Keratinocyte (primary cell): ENCODE measurements around the gene TOM1L2. TPM values are rescaled to one million over a fixed set of nuclear protein-coding genes. Genes with fewer than 3 reads are reported as not detected.

ENCODE experiments used
- DNase-seq: peaks from one replicate; pipeline ENCODE4 v3.0.0-alpha.2; 2011; ENCODE audit warnings: low read depth, missing footprints, low spot score
- FAIRE-seq: peaks from 2 replicates; lab custom pipeline; 2011; peaks lifted over from hg19 to GRCh38; lab: Jason Lieb, UNC
- H2AFZ ChIP-seq: 2 replicates; pipeline ENCODE4 v1.6.0; 2012; ENCODE audit warnings: low read length, control low read depth, inconsistent platforms; ENCODE audit not compliant: control insufficient read depth
- H3K27ac ChIP-seq: 2 replicates; pipeline ENCODE4 v1.5.1; 2011; ENCODE audit warnings: low read length; ENCODE audit not compliant: control insufficient read depth, insufficient read depth
- H3K27me3 ChIP-seq: 3 replicates; pipeline ENCODE4 v1.6.0; 2011; ENCODE audit warnings: low read length; ENCODE audit not compliant: control insufficient read depth, insufficient read depth; ENCODE audit errors: extremely low read depth
- H3K36me3 ChIP-seq, 2 experiments: 2 replicates in 1 of 2; 3 replicates in 1 of 2; pipeline ENCODE4 v1.5.1; 2011; ENCODE audit warnings: low read length in 2 of 2, mild to moderate bottlenecking in 1 of 2; ENCODE audit not compliant: control insufficient read depth in 2 of 2, insufficient read depth in 2 of 2; ENCODE audit errors: extremely low read depth in 1 of 2
- H3K4me1 ChIP-seq: 3 replicates; pipeline ENCODE4 v1.5.1; 2011; ENCODE audit warnings: low read length; ENCODE audit not compliant: control insufficient read depth, insufficient read depth; ENCODE audit errors: extremely low read depth
- H3K4me2 ChIP-seq: 3 replicates; pipeline ENCODE4 v1.6.0; 2011; ENCODE audit warnings: low read depth, low read length; ENCODE audit not compliant: control insufficient read depth, insufficient read depth; ENCODE audit errors: extremely low read depth
- H3K4me3 ChIP-seq, 3 experiments: fragments of 200-600 bp in 1 of 3; sonication (generic) in 1 of 3; 2 replicates in 2 of 3; 3 replicates in 1 of 3; pipeline ENCODE4 v1.5.1; 2011 to 2016; ENCODE audit warnings: low read length in 3 of 3, mild to moderate bottlenecking in 3 of 3, control low read depth in 2 of 3, inconsistent platforms in 1 of 3, low read depth in 1 of 3, mixed read lengths in 1 of 3, mixed run types in 1 of 3, moderate library complexity in 1 of 3; ENCODE audit not compliant: control insufficient read depth in 2 of 3, insufficient read depth in 2 of 3; ENCODE audit errors: extremely low read depth in 1 of 3
- H3K79me2 ChIP-seq: 2 replicates; pipeline ENCODE4 v1.6.0; 2012; ENCODE audit warnings: low read length; ENCODE audit not compliant: control insufficient read depth, insufficient read depth
- H3K9ac ChIP-seq: 3 replicates; pipeline ENCODE4 v1.6.0; 2011; ENCODE audit warnings: low read length; ENCODE audit not compliant: control insufficient read depth, insufficient read depth; ENCODE audit errors: extremely low read depth
- H3K9me1 ChIP-seq: 3 replicates; pipeline ENCODE4 v1.6.0; 2011; ENCODE audit warnings: low read length; ENCODE audit not compliant: control insufficient read depth, insufficient read depth; ENCODE audit errors: extremely low read depth
- H3K9me3 ChIP-seq: 2 replicates; pipeline ENCODE4 v1.5.1; 2012; ENCODE audit warnings: low read depth, low read length; ENCODE audit not compliant: control insufficient read depth
- H4K20me1 ChIP-seq: 3 replicates; pipeline ENCODE4 v1.6.0; 2011; ENCODE audit warnings: low read length; ENCODE audit not compliant: control insufficient read depth, insufficient read depth; ENCODE audit errors: extremely low read depth
- CTCF ChIP-seq, 3 experiments: IDR thresholded peaks in 1 of 3; conservative IDR thresholded peaks in 1 of 3; optimal IDR thresholded peaks in 1 of 3; 2 replicates in 2 of 3; 3 replicates in 1 of 3; pipeline versions ENCODE3 to v1.5.1; 2011; ENCODE audit warnings: low read length in 3 of 3, mild to moderate bottlenecking in 3 of 3, moderate library complexity in 2 of 3, control low read depth in 1 of 3, inconsistent platforms in 1 of 3; ENCODE audit not compliant: insufficient read depth in 2 of 3; ENCODE audit errors: extremely low read depth in 1 of 3
- EZH2 ChIP-seq: IDR thresholded peaks from one replicate; pipeline ENCODE4 v1.6.1; 2012; ENCODE audit warnings: inconsistent platforms, mild to moderate bottlenecking, low read length, moderate library complexity
- dilution Hi-C: fragments of 300-500 bp; cut with MboI; formaldehyde crosslinking; loops from one replicate; pipeline ENCODE4 v1.7.0; 2020; ENCODE audit warnings: low sequenced_read_pairs; ENCODE audit not compliant: extremely low pct_ligation_motif_present
- polyA plus RNA-seq, 5 experiments: library from polyadenylated mRNA; depleted of rRNA in 3 of 5; stranded (reverse) in 3 of 5; stranded (forward) in 1 of 5; unstranded in 1 of 5; fragments of >200 nt; gene quantifications; 1 replicate in 1 of 5; 2 replicates in 3 of 5; 3 replicates in 1 of 5; pipeline versions ENCODE4 v1.2.1 to v1.2.3, GENCODE V29; 2011 to 2012; ENCODE audit warnings: missing spikeins in 2 of 5, low read depth in 1 of 5, low replicate concordance in 1 of 5

Gene TOM1L2
- polyA plus RNA-seq, 1 donor (not counting 4 experiments of a cell fraction or from before 2014, with no cell fraction given): 36.3 TPM

GRCh38 chr17:17978481-17979424 is 6.6 kb upstream of the TOM1L2 start:
- Histone ChIP-seq H3K9ac (no peak overlapping the region), H3K27ac (no peak overlapping the region)
- FAIRE-seq: no peak

GRCh38 chr17:17976931-17977570 is 4.9 kb upstream of the TOM1L2 start:
- Histone ChIP-seq H3K9me1 (no peaks in the 10 kb centered on the region), H3K79me2 (peaks cover 2% of the 10 kb centered on the region), H2AFZ (no peak overlapping the region), H3K27me3 (no peaks in the 10 kb centered on the region), H3K4me2 (no peak overlapping the region), H3K36me3 (no peaks in the 10 kb centered on the region), H3K9ac (no peak overlapping the region), H3K9me3 (no peaks in the 10 kb centered on the region), H3K27ac (no peak overlapping the region), H3K4me3 (no peak overlapping the region), H3K4me1 (peaks cover 6% of the 10 kb centered on the region), H4K20me1 (no peaks in the 10 kb centered on the region)
- no peak for TF ChIP-seq CTCF (optimal IDR thresholded peaks at IDR 0.05 in 1 of 3, IDR thresholded peaks at IDR 0.05 in 1 of 3, conservative IDR thresholded peaks at IDR 0.05 in 1 of 3; ENCODE audit: extremely low read depth in 1 of 3, insufficient read depth in 2 of 3, low read length in 3 of 3)
- TF ChIP-seq EZH2: no peak
- DNase-seq (no peak), FAIRE-seq (no peak)
- dilution Hi-C loops: no loop called here

More at GRCh38 chr17:17978481-17979424, 6.6 kb upstream of the TOM1L2 start:
- TF ChIP-seq CTCF (optimal IDR thresholded peaks at IDR 0.05 in 1 of 3, IDR thresholded peaks at IDR 0.05 in 1 of 3, conservative IDR thresholded peaks at IDR 0.05 in 1 of 3; ENCODE audit: extremely low read depth in 1 of 3, insufficient read depth in 2 of 3, low read length in 3 of 3): no peak
- no peak for TF ChIP-seq EZH2
- dilution Hi-C loops: no loop called here
- DNase-seq: no peak
- Histone ChIP-seq H3K36me3 (no peaks in the 10 kb centered on the region), H3K4me2 (no peak overlapping the region), H2AFZ (no peak overlapping the region), H3K79me2 (no peaks in the 10 kb centered on the region), H4K20me1 (no peaks in the 10 kb centered on the region), H3K4me1 (peaks cover 3% of the 10 kb centered on the region), H3K9me3 (no peaks in the 10 kb centered on the region), H3K4me3 (no peak overlapping the region), H3K27me3 (no peaks in the 10 kb centered on the region), H3K9me1 (no peaks in the 10 kb centered on the region)
